Neural crest cell (in vitro differentiated cells): ENCODE measurements around the gene AP1B1. TPM values are rescaled to one million over a fixed set of nuclear protein-coding genes. Genes with fewer than 3 reads are reported as not detected.

Source experiments
- DNase-seq: peaks from one replicate; pipeline ENCODE4 v3.0.0; 2021; ENCODE audit warnings: low read depth, mixed read lengths, low spot score
- H3K27ac Mint-ChIP-seq: one replicate; pipeline ENCODE4 v1.8.0; 2021; ENCODE audit warnings: mild to moderate bottlenecking, mixed read lengths; ENCODE audit not compliant: unreplicated experiment
- H3K27me3 Mint-ChIP-seq: 2 replicates; pipeline ENCODE4 v1.8.0; 2021; ENCODE audit warnings: low read depth, mild to moderate bottlenecking, mixed read lengths
- H3K36me3 Mint-ChIP-seq: 2 replicates; pipeline ENCODE4 v1.8.0; 2021; ENCODE audit warnings: low read depth, mild to moderate bottlenecking, mixed read lengths
- H3K4me1 Mint-ChIP-seq: 2 replicates; pipeline ENCODE4 v1.8.0; 2021; ENCODE audit warnings: mixed read lengths
- H3K4me3 Mint-ChIP-seq: one replicate; pipeline ENCODE4 v1.8.0; 2021; ENCODE audit warnings: mild to moderate bottlenecking, mixed read lengths
- H3K9me3 Mint-ChIP-seq: 2 replicates; pipeline ENCODE4 v1.8.0; 2021; ENCODE audit warnings: mixed read lengths
- CTCF ChIP-seq: fragments of 200-600 bp; sonication (generic); conservative IDR thresholded peaks from 2 replicates; pipeline ENCODE4 v1.5.0; 2021; ENCODE audit warnings: antibody characterized with exemption, mild to moderate bottlenecking
- long read RNA-seq: library from polyadenylated mRNA; unstranded; transcript quantifications from one replicate; pipeline ENCODE4 v2.0.0, GENCODE V29; 2020
- total RNA-seq: library from RNA; stranded (reverse); gene quantifications from 2 replicates; pipeline ENCODE4 v1.2.1, GENCODE V29; 2021

The AP1B1 gene
- total RNA-seq = 56.7 and 58.4 TPM in 2 replicates
- long read RNA-seq, partial matches to known transcripts = 4 of 6 reads
- long read RNA-seq, other reads (novel, unspliced or antisense) = 2 of 6 reads

DNA sequence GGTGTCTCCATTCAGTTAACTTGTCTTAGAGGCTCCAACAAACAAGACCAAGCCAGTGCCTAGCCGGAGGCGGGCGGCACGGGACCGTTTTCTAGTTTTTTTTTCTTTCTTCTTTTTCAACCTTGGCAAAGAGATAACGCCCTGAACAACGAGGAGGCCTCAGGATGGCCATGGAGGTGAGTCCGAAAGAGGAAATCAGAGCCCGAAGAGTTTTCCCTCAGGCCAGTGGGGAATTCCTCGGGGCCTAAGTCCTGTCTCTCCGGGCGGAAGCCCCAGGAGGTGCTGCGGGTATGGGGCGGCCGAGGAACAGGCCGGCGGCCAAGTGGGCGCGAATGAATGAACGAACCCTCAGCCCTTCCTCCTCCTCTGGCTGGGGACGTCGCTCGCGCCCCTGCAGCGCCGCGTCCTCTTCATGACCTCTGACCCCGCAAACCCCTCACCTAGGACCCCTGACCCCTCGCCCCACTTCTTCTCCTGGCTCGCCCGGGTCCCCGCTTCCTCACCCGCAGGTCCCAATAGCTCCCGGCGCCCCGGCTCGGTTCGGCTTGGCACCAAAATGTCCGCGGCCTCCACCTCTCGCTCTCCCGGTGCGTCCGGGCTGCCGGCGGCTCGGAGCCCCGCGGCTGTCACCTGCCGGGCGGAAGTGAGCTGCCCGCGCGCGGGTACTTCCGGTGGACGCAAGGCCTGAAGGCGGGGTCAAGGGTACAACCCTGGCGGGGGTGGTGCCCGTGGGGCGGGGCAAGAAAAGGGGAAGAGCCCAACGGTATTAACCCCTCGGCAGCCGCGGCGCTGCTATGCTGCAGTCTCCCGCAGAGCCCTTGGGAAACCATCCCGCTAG lies at the start of gene AP1B1:
Gene AP1B1 (minus strand): TSS at position 650 of the 838 bp plus-strand sequence. CDS start 21,327 bp downstream, outside the sequence.
- DNase-seq = peak; percentile 91
- peaks cover 22% of the 10 kb centered on the region for H3K4me1 Mint-ChIP-seq
- peak within 1 kb of the TSS; percentile 57 for H3K27ac Mint-ChIP-seq
- H3K27me3 Mint-ChIP-seq = no peaks in the 10 kb centered on the region
- H3K36me3 Mint-ChIP-seq = no peaks in the 10 kb centered on the region
- TF ChIP-seq CTCF = no peak
- H3K4me3 Mint-ChIP-seq = peak within 1 kb of the TSS; percentile 94
- H3K9me3 Mint-ChIP-seq = no peaks in the 10 kb centered on the region

GRCh38 chr22:29435236-29436136 lies 47.1 kb upstream of the AP1B1 start:
- Mint-ChIP-seq H3K27ac (no peak overlapping the region), H3K4me1 (no peaks in the 10 kb centered on the region), H3K4me3 (no peak overlapping the region), H3K9me3 (no peaks in the 10 kb centered on the region), H3K36me3 (no peaks in the 10 kb centered on the region), H3K27me3 (peaks cover 19% of the 10 kb centered on the region)
- TF ChIP-seq CTCF = no peak
- DNase-seq = no peak

DNA sequence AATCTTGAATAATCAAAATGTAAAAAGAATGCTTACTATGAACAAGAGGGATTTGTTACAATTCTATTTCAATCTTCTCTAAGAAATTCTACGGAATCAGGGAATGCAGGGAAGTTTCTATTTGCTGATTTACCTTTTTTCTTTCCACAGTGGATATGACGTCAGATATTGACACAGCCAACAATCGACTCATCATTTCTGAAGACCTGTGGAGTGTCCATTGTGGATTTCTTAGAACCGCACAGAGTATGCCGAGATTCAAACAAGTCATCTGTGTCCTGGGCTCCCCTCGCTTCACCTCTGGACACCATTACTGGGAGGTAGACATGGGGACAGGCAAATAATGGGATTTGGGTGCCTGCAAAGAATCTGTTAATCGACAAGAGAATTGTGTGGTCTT lies 45.9 kb upstream of the AP1B1 start:
- Mint-ChIP-seq H3K4me3 (no peak overlapping the region), H3K4me1 (no peaks in the 10 kb centered on the region), H3K36me3 (no peaks in the 10 kb centered on the region), H3K27ac (no peak overlapping the region), H3K27me3 (peaks cover 20% of the 10 kb centered on the region), H3K9me3 (no peaks in the 10 kb centered on the region)
- TF ChIP-seq CTCF = no peak
- DNase-seq = no peak

DNA sequence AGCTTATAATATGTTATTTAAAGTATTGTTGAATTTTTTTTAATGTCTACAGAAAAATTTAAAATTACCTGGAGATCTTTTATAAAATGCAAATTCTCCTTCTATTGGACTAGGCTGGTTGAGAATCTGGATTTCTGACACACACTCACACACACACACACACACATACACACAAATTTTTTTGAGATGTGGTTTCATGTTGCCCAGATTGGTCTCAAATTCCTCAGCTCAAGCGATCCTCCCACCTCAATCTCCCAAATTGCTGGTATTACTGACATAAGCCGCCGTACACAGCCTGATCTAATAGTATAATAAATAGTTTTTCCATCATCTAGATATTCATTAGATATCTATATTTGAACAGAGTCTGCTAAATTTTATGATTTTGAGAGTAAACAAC lies 45.5 kb upstream of the AP1B1 start:
- DNase-seq = no peak
- H3K4me1 Mint-ChIP-seq = no peaks in the 10 kb centered on the region
- no peaks in the 10 kb centered on the region for H3K9me3 Mint-ChIP-seq
- no peaks in the 10 kb centered on the region for H3K36me3 Mint-ChIP-seq
- no peak for TF ChIP-seq CTCF
- no peak overlapping the region for H3K27ac Mint-ChIP-seq
- H3K4me3 Mint-ChIP-seq = no peak overlapping the region
- H3K27me3 Mint-ChIP-seq = peaks cover 23% of the 10 kb centered on the region

DNA sequence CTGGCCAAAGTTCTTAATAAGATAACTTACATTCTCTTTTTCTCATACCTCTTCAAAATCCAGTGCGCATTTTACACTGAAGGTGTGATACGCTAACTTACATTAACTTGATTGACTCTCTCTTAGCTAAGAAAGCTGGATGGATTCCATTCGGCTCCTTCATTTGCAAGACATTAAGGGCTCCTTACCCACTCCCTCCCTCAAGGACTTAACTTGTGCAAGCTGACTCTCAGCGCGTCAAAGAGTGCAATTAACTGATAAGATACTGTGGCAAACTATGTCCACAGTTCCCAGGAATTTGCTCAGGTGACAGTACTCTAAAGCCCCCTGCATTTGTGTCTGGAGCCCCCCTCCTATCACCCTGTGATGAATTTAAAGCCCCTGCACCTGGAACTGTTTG lies 43.6 kb upstream of the AP1B1 start:
- DNase-seq = no peak
- Mint-ChIP-seq H3K36me3 (no peaks in the 10 kb centered on the region), H3K27me3 (peaks cover 23% of the 10 kb centered on the region), H3K4me1 (no peaks in the 10 kb centered on the region), H3K4me3 (no peak overlapping the region), H3K9me3 (no peaks in the 10 kb centered on the region), H3K27ac (no peak overlapping the region)
- no peak for TF ChIP-seq CTCF
